GM23338 (cell line): ENCODE results near the gene CCDC9B. TPM values are rescaled to one million over a fixed set of nuclear protein-coding genes. Genes with fewer than 3 reads are reported as not detected.

ENCODE experiments used
- ATAC-seq: fragments of 200-7000 bp; cut with Tn5 transposase; 3 replicates; pipeline ENCODE4 v1.9.1; 2020
- DNase-seq: peaks from one replicate; pipeline ENCODE4 v3.0.0-alpha.2; 2015; ENCODE audit warnings: low spot score
- H2AFZ ChIP-seq: fragments of 200-600 bp; sonication (generic); 2 replicates; pipeline ENCODE4 v1.8.0; 2016; ENCODE audit warnings: antibody characterized with exemption, mild to moderate bottlenecking, moderate library complexity
- H3F3A ChIP-seq: fragments of 200-600 bp; sonication (generic); replicated peaks from 2 replicates; pipeline ENCODE4 v1.8.0; 2017; ENCODE audit warnings: antibody characterized with exemption, mixed run types, low read depth
- H3K27ac ChIP-seq: fragments of 200-600 bp; sonication (generic); 2 replicates; pipeline ENCODE4 v1.6.1; 2016; ENCODE audit warnings: low read depth
- H3K27me3 ChIP-seq: fragments of 200-600 bp; sonication (generic); 2 replicates; pipeline ENCODE4 v1.8.0; 2016; ENCODE audit warnings: mild to moderate bottlenecking, mixed run types, moderate library complexity; ENCODE audit not compliant: insufficient read depth
- H3K36me3 ChIP-seq: fragments of 200-600 bp; sonication (generic); 2 replicates; pipeline ENCODE4 v1.8.0; 2016; ENCODE audit warnings: mild to moderate bottlenecking; ENCODE audit not compliant: insufficient read depth
- H3K4me1 ChIP-seq: fragments of 200-600 bp; sonication (generic); 2 replicates; pipeline ENCODE4 v1.8.0; 2016; ENCODE audit warnings: mild to moderate bottlenecking, moderate library complexity; ENCODE audit not compliant: insufficient read depth
- H3K4me2 ChIP-seq: fragments of 200-600 bp; sonication (generic); 2 replicates; pipeline ENCODE4 v1.7.1; 2017; ENCODE audit warnings: mixed run types
- H3K4me3 ChIP-seq: fragments of 200-600 bp; sonication (generic); 2 replicates; pipeline ENCODE4 v1.6.1; 2016; ENCODE audit warnings: mixed run types
- H3K79me2 ChIP-seq: fragments of 200-600 bp; sonication (generic); replicated peaks from 2 replicates; pipeline ENCODE4 v1.8.0; 2017; ENCODE audit warnings: mild to moderate bottlenecking; ENCODE audit not compliant: insufficient read depth
- H3K9me2 ChIP-seq: fragments of 200-600 bp; sonication (generic); 2 replicates; pipeline ENCODE4 v1.8.0; 2017; ENCODE audit not compliant: insufficient read depth
- H4K20me1 ChIP-seq: fragments of 200-600 bp; sonication (generic); replicated peaks from 2 replicates; pipeline ENCODE4 v1.8.0; 2017; ENCODE audit warnings: mild to moderate bottlenecking; ENCODE audit not compliant: insufficient read depth
- H3K27ac Mint-ChIP-seq: 2 replicates; pipeline ENCODE4 v1.8.0; 2020; ENCODE audit warnings: inconsistent platforms, mild to moderate bottlenecking, moderate library complexity, mixed read lengths
- H3K27me3 Mint-ChIP-seq: 3 replicates; pipeline ENCODE4 v1.8.0; 2022; ENCODE audit warnings: low read depth, mild to moderate bottlenecking, moderate library complexity, mixed read lengths, inconsistent platforms; ENCODE audit not compliant: insufficient read depth, poor library complexity
- H3K36me3 Mint-ChIP-seq: 3 replicates; pipeline ENCODE4 v1.8.0; 2021; ENCODE audit warnings: low read depth, mild to moderate bottlenecking, inconsistent platforms, moderate library complexity, mixed read lengths
- H3K4me1 Mint-ChIP-seq: 3 replicates; pipeline ENCODE4 v1.8.0; 2020; ENCODE audit warnings: mild to moderate bottlenecking, inconsistent platforms, mixed read lengths
- H3K4me3 Mint-ChIP-seq: 3 replicates; pipeline ENCODE4 v1.8.0; 2021; ENCODE audit warnings: moderate library complexity, mild to moderate bottlenecking, inconsistent platforms, mixed read lengths
- H3K9me3 Mint-ChIP-seq: 3 replicates; pipeline ENCODE4 v1.8.0; 2020; ENCODE audit warnings: moderate library complexity, mild to moderate bottlenecking, inconsistent platforms, mixed read lengths
- CREB1 ChIP-seq: fragments of 250-450 bp; sonication (Bioruptor Pico); IDR thresholded peaks from 2 replicates; pipeline ENCODE4 v1.5.0; 2020; ENCODE audit warnings: low read depth, mild to moderate bottlenecking, moderate library complexity
- EZH2 ChIP-seq: fragments of 200-600 bp; sonication (generic); IDR thresholded peaks from one replicate; pipeline ENCODE4 v1.8.0; 2017; ENCODE audit warnings: antibody characterized with exemption, mild to moderate bottlenecking, low read depth; ENCODE audit not compliant: unreplicated experiment
- EZH2phosphoT487 ChIP-seq: fragments of 200-600 bp; sonication (generic); IDR thresholded peaks from one replicate; pipeline ENCODE4 v1.8.1; 2018; ENCODE audit warnings: antibody characterized with exemption; ENCODE audit not compliant: unreplicated experiment
- JUNB ChIP-seq: IDR thresholded peaks from one replicate; pipeline ENCODE4 v1.6.1; 2016; ENCODE audit warnings: antibody characterized with exemption; ENCODE audit not compliant: unreplicated experiment
- NANOG ChIP-seq: IDR thresholded peaks from 2 replicates; pipeline ENCODE4 v1.6.1; 2016; ENCODE audit warnings: antibody characterized with exemption, borderline replicate concordance
- POLR2AphosphoS5 ChIP-seq: IDR thresholded peaks from 2 replicates; pipeline ENCODE4 v1.6.1; 2016; ENCODE audit warnings: antibody characterized with exemption, low read depth
- STAT1 ChIP-seq: IDR thresholded peaks from one replicate; pipeline ENCODE4 v1.6.1; 2016; ENCODE audit warnings: antibody characterized with exemption; ENCODE audit not compliant: unreplicated experiment
- ZNF114 ChIP-seq: fragments of 250-450 bp; sonication (Bioruptor Pico); IDR thresholded peaks from 2 replicates; pipeline ENCODE4 v1.5.0; 2020; ENCODE audit warnings: mild to moderate bottlenecking, moderate library complexity
- long read RNA-seq: library from polyadenylated mRNA; unstranded; transcript quantifications from one replicate; pipeline ENCODE4 v2.0.0, GENCODE V29; 2020; ENCODE audit not compliant: unreplicated experiment
- polyA plus RNA-seq: library from polyadenylated mRNA; unstranded; fragments of >200 nt; fragmentation: Nextera tagmentation; extraction: Ambion mirVana; gene quantifications from 2 replicates; pipeline ENCODE4 v1.2.1, GENCODE V29; 2016
- total RNA-seq: library from RNA; depleted of rRNA; stranded (reverse); fragments of >200 nt; shearing (Covaris generic); gene quantifications from 2 replicates; pipeline ENCODE4 v1.2.3, GENCODE V29; 2014; rRNA removed
- TF ChIP-seq, protein P1 (sequence below): IDR thresholded peaks from one replicate; pipeline ENCODE4 v1.6.1; 2018; ENCODE audit warnings: antibody characterized with exemption; ENCODE audit not compliant: unreplicated experiment
- TF ChIP-seq, protein P2 (sequence below): fragments of 250-450 bp; sonication (Bioruptor Pico); IDR thresholded peaks from 2 replicates; pipeline ENCODE4 v1.5.0; 2020; ENCODE audit warnings: mild to moderate bottlenecking, moderate library complexity
- TF ChIP-seq, protein P3 (sequence below), 2 experiments: fragments of 200-600 bp in 1 of 2; sonication (generic) in 1 of 2; conservative IDR thresholded peaks; 2 replicates each; pipeline versions ENCODE4 v1.5.1 to v1.6.1; 2016 to 2017; ENCODE audit warnings: antibody characterized with exemption in 2 of 2, low read depth in 2 of 2, mild to moderate bottlenecking in 2 of 2, moderate library complexity in 1 of 2
- TF ChIP-seq, protein P4 (sequence below): IDR thresholded peaks from 2 replicates; pipeline ENCODE4 v1.6.1; 2016; ENCODE audit warnings: antibody characterized with exemption

Gene CCDC9B
- total RNA-seq (0.97 and 1.2 TPM in 2 replicates), polyA plus RNA-seq (0.18 and 0.23 TPM in 2 replicates)
- long read RNA-seq, result 0 reads

DNA sequence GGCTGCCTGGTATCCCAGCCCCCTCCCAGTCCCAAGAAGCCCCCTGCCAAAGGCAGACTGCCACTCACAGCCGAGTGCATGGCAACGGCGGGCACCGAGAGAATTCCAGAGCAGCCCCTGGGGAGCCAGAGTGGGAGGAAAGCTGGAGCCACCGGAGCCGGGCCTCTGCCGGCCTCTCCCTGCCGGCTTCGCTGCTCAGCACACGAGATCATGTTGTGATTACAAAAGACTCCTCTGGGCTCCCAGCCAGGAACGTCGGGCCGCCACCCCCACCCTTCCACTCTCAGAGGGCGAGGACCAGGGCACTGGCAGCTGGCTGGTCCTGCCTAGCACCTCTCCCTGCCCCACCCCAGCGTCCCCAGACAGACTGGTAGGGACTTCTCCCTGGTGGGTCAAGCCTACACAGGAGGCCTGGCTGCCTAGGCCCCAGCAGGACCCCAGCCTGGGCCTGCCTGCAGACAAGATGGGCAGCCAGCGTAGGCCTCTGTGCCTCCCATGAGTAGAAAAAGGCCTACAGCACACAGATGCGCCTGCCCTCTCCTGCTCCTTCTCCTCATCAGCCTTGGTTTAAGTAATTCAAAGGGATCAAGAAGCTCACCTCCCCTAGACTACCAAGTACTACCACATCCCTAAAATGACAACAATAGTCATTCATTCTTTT lies at the start of gene CCDC9B:
Gene CCDC9B, minus strand, starts transcription at position 200 of the 661 bp plus-strand sequence. Its CDS starts 120 bp downstream, at position 80.
- peak within 1 kb of the TSS; percentile 38; the same call in 1 of the 2 replicates for H3K4me2 ChIP-seq
- peaks cover 4% of the 10 kb centered on the region; the same call in 1 of the 2 replicates for H3K4me1 ChIP-seq
- DNase-seq (no peak), ATAC-seq (peak; percentile 14)
- peak within 1 kb of the TSS; percentile 88 for H2AFZ ChIP-seq
- no peaks in the 10 kb centered on the region for H4K20me1 ChIP-seq
- no peak within 1 kb of the TSS for H3K27ac ChIP-seq
- Mint-ChIP-seq H3K36me3 (no peaks in the 10 kb centered on the region; the same call in 2 of the 3 replicates), H3K4me3 (no peak within 1 kb of the TSS; the same call in 2 of the 3 replicates), H3K4me1 (peaks cover 41% of the 10 kb centered on the region), H3K27me3 (peaks cover 16% of the 10 kb centered on the region), H3K27ac (no peak within 1 kb of the TSS), H3K9me3 (no peaks in the 10 kb centered on the region)
- TF ChIP-seq, protein P1, sequence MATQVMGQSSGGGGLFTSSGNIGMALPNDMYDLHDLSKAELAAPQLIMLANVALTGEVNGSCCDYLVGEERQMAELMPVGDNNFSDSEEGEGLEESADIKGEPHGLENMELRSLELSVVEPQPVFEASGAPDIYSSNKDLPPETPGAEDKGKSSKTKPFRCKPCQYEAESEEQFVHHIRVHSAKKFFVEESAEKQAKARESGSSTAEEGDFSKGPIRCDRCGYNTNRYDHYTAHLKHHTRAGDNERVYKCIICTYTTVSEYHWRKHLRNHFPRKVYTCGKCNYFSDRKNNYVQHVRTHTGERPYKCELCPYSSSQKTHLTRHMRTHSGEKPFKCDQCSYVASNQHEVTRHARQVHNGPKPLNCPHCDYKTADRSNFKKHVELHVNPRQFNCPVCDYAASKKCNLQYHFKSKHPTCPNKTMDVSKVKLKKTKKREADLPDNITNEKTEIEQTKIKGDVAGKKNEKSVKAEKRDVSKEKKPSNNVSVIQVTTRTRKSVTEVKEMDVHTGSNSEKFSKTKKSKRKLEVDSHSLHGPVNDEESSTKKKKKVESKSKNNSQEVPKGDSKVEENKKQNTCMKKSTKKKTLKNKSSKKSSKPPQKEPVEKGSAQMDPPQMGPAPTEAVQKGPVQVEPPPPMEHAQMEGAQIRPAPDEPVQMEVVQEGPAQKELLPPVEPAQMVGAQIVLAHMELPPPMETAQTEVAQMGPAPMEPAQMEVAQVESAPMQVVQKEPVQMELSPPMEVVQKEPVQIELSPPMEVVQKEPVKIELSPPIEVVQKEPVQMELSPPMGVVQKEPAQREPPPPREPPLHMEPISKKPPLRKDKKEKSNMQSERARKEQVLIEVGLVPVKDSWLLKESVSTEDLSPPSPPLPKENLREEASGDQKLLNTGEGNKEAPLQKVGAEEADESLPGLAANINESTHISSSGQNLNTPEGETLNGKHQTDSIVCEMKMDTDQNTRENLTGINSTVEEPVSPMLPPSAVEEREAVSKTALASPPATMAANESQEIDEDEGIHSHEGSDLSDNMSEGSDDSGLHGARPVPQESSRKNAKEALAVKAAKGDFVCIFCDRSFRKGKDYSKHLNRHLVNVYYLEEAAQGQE, result no peak
- TF ChIP-seq, protein P2, sequence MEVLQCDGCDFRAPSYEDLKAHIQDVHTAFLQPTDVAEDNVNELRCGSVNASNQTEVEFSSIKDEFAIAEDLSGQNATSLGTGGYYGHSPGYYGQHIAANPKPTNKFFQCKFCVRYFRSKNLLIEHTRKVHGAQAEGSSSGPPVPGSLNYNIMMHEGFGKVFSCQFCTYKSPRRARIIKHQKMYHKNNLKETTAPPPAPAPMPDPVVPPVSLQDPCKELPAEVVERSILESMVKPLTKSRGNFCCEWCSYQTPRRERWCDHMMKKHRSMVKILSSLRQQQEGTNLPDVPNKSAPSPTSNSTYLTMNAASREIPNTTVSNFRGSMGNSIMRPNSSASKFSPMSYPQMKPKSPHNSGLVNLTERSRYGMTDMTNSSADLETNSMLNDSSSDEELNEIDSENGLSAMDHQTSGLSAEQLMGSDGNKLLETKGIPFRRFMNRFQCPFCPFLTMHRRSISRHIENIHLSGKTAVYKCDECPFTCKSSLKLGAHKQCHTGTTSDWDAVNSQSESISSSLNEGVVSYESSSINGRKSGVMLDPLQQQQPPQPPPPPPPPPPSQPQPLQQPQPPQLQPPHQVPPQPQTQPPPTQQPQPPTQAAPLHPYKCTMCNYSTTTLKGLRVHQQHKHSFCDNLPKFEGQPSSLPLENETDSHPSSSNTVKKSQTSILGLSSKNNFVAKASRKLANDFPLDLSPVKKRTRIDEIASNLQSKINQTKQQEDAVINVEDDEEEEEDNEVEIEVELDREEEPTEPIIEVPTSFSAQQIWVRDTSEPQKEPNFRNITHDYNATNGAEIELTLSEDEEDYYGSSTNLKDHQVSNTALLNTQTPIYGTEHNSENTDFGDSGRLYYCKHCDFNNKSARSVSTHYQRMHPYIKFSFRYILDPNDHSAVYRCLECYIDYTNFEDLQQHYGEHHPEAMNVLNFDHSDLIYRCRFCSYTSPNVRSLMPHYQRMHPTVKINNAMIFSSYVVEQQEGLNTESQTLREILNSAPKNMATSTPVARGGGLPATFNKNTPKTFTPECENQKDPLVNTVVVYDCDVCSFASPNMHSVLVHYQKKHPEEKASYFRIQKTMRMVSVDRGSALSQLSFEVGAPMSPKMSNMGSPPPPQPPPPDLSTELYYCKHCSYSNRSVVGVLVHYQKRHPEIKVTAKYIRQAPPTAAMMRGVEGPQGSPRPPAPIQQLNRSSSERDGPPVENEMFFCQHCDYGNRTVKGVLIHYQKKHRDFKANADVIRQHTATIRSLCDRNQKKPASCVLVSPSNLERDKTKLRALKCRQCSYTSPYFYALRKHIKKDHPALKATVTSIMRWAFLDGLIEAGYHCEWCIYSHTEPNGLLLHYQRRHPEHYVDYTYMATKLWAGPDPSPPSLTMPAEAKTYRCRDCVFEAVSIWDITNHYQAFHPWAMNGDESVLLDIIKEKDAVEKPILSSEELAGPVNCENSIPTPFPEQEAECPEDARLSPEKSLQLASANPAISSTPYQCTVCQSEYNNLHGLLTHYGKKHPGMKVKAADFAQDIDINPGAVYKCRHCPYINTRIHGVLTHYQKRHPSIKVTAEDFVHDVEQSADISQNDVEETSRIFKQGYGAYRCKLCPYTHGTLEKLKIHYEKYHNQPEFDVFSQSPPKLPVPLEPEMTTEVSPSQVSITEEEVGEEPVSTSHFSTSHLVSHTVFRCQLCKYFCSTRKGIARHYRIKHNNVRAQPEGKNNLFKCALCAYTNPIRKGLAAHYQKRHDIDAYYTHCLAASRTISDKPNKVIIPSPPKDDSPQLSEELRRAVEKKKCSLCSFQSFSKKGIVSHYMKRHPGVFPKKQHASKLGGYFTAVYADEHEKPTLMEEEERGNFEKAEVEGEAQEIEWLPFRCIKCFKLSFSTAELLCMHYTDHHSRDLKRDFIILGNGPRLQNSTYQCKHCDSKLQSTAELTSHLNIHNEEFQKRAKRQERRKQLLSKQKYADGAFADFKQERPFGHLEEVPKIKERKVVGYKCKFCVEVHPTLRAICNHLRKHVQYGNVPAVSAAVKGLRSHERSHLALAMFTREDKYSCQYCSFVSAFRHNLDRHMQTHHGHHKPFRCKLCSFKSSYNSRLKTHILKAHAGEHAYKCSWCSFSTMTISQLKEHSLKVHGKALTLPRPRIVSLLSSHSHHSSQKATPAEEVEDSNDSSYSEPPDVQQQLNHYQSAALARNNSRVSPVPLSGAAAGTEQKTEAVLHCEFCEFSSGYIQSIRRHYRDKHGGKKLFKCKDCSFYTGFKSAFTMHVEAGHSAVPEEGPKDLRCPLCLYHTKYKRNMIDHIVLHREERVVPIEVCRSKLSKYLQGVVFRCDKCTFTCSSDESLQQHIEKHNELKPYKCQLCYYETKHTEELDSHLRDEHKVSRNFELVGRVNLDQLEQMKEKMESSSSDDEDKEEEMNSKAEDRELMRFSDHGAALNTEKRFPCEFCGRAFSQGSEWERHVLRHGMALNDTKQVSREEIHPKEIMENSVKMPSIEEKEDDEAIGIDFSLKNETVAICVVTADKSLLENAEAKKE (CRISPR knock-in tag), result no peak
- TF ChIP-seq EZH2phosphoT487 (no peak), POLR2AphosphoS5 (no peak), JUNB (no peak), STAT1 (no peak), CREB1 (CRISPR knock-in tag) (no peak), NANOG (no peak), ZNF114 (CRISPR knock-in tag) (no peak), EZH2 (no peak)
- TF ChIP-seq, protein P3, sequence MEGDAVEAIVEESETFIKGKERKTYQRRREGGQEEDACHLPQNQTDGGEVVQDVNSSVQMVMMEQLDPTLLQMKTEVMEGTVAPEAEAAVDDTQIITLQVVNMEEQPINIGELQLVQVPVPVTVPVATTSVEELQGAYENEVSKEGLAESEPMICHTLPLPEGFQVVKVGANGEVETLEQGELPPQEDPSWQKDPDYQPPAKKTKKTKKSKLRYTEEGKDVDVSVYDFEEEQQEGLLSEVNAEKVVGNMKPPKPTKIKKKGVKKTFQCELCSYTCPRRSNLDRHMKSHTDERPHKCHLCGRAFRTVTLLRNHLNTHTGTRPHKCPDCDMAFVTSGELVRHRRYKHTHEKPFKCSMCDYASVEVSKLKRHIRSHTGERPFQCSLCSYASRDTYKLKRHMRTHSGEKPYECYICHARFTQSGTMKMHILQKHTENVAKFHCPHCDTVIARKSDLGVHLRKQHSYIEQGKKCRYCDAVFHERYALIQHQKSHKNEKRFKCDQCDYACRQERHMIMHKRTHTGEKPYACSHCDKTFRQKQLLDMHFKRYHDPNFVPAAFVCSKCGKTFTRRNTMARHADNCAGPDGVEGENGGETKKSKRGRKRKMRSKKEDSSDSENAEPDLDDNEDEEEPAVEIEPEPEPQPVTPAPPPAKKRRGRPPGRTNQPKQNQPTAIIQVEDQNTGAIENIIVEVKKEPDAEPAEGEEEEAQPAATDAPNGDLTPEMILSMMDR (conservative IDR thresholded peaks at IDR 0.05; ENCODE audit: low read depth in 2 of 2), result no peak
- TF ChIP-seq, protein P4, sequence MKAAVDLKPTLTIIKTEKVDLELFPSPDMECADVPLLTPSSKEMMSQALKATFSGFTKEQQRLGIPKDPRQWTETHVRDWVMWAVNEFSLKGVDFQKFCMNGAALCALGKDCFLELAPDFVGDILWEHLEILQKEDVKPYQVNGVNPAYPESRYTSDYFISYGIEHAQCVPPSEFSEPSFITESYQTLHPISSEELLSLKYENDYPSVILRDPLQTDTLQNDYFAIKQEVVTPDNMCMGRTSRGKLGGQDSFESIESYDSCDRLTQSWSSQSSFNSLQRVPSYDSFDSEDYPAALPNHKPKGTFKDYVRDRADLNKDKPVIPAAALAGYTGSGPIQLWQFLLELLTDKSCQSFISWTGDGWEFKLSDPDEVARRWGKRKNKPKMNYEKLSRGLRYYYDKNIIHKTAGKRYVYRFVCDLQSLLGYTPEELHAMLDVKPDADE, result no peak
- H3K79me2 ChIP-seq, result no peaks in the 10 kb centered on the region
- H3K27me3 ChIP-seq, result no peaks in the 10 kb centered on the region
- no peak within 1 kb of the TSS for H3K4me3 ChIP-seq
- no peaks in the 10 kb centered on the region for H3K36me3 ChIP-seq
- no peaks in the 10 kb centered on the region for H3K9me2 ChIP-seq
- H3F3A ChIP-seq, result no peaks in the 10 kb centered on the region
